ENCODE results near the gene EFCAB6. TPM values are rescaled to one million over a fixed set of nuclear protein-coding genes. Genes with fewer than 3 reads are reported as not detected.

EFCAB6 gene
- total RNA-seq, 1 experiment from 2014 or later: 2.5 TPM

DNA sequence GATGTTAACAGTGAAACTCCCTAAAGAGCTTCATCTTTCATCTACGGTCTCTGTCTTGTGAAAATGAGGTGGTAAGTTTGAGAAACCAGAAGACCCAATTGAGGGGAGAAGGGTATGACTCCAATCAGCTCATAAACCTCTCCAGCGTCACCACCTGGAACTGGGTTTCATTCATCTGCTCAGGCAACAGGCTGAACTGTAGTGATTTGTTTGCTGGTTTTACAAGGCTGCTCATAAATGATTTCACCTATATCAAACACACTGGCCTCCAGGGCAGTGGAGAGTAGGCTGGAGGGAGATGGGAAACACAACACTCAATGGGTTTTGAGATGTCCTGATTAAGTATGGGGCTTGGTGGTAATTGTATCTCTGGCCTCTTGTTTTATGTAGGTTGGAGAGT lies 79.0 kb downstream of the EFCAB6 start:
- no peak for TF ChIP-seq EZH2 (IDR thresholded peaks at IDR 0.05; ENCODE audit: low read depth)
- ChIA-PET POLR2A (ENCODE audit: unreplicated experiment) (no interaction called here), CTCF (no interaction called here)
- H3K9me3 ChIP-seq (ENCODE audit: insufficient read depth, low read depth): no peaks in the 10 kb centered on the region; the same call in 1 of the 2 replicates
- no peaks in the 10 kb centered on the region for H3K9me2 ChIP-seq (ENCODE audit: insufficient read depth)
- peaks cover 5% of the 10 kb centered on the region for H3F3A ChIP-seq (ENCODE audit: insufficient read depth, low read depth)
- no peak overlapping the region for H2AFZ ChIP-seq
- no peaks in the 10 kb centered on the region for H3K4me1 ChIP-seq (replicated peaks; ENCODE audit: insufficient read depth)
- H3K27ac ChIP-seq: no peak overlapping the region
- no peak for DNase-seq
- H3K4me3 ChIP-seq: no peak overlapping the region
- H3K4me2 ChIP-seq: no peak overlapping the region
- no TSS peak for BruUV-seq (replicated peaks)
- intact Hi-C loops (cut with micrococcal nuclease; ENCODE audit: unreplicated experiment): no loop called here
- no peaks in the 10 kb centered on the region for H3K36me3 ChIP-seq (ENCODE audit: low read depth)
- peaks cover 91% of the 10 kb centered on the region for H3K27me3 ChIP-seq (ENCODE audit: insufficient read depth, low read depth)
- no peaks in the 10 kb centered on the region for H3K79me2 ChIP-seq (ENCODE audit: low read depth)
- no peaks in the 10 kb centered on the region for H4K20me1 ChIP-seq (ENCODE audit: insufficient read depth)

DNA sequence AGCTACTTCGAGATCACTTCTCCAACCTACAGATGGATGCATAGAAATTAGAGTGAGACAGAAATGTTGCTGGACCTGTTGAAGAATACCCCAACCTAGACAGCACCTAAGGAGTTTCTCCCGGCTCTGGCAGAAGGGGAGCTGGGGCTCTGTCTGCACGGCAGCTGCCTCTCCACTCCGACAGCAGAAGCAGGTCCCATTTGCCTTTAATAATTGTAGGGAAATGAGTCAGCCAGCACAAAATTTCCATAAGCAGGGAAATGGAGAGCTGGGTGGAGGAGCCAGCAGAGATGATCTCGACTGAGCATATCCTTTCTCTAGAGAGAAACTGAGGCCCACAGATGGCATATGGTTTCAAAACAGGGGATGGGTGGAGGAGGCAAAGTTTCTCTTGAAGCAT lies 80.1 kb downstream of the EFCAB6 start:
- Histone ChIP-seq H3K4me3 (no peak overlapping the region), H3K27me3 (ENCODE audit: insufficient read depth, low read depth) (peaks cover 80% of the 10 kb centered on the region), H3K9me3 (ENCODE audit: insufficient read depth, low read depth) (no peaks in the 10 kb centered on the region), H4K20me1 (ENCODE audit: insufficient read depth) (no peaks in the 10 kb centered on the region), H3K79me2 (ENCODE audit: low read depth) (no peaks in the 10 kb centered on the region), H3K4me1 (replicated peaks; ENCODE audit: insufficient read depth) (no peaks in the 10 kb centered on the region), H3K27ac (no peak overlapping the region), H3F3A (ENCODE audit: insufficient read depth, low read depth) (no peaks in the 10 kb centered on the region; the same call in 1 of the 2 replicates), H3K36me3 (ENCODE audit: low read depth) (no peaks in the 10 kb centered on the region), H3K4me2 (no peak overlapping the region), H2AFZ (no peak overlapping the region), H3K9me2 (ENCODE audit: insufficient read depth) (no peaks in the 10 kb centered on the region)
- TF ChIP-seq, protein P1, sequence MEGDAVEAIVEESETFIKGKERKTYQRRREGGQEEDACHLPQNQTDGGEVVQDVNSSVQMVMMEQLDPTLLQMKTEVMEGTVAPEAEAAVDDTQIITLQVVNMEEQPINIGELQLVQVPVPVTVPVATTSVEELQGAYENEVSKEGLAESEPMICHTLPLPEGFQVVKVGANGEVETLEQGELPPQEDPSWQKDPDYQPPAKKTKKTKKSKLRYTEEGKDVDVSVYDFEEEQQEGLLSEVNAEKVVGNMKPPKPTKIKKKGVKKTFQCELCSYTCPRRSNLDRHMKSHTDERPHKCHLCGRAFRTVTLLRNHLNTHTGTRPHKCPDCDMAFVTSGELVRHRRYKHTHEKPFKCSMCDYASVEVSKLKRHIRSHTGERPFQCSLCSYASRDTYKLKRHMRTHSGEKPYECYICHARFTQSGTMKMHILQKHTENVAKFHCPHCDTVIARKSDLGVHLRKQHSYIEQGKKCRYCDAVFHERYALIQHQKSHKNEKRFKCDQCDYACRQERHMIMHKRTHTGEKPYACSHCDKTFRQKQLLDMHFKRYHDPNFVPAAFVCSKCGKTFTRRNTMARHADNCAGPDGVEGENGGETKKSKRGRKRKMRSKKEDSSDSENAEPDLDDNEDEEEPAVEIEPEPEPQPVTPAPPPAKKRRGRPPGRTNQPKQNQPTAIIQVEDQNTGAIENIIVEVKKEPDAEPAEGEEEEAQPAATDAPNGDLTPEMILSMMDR (conservative IDR thresholded peaks at IDR 0.05): no peak
- DNase-seq: no peak
- ChIA-PET CTCF (no interaction called here), POLR2A (ENCODE audit: unreplicated experiment) (no interaction called here)
- intact Hi-C loops (cut with micrococcal nuclease; ENCODE audit: unreplicated experiment): no loop called here
- BruUV-seq (replicated peaks): no TSS peak

DNA sequence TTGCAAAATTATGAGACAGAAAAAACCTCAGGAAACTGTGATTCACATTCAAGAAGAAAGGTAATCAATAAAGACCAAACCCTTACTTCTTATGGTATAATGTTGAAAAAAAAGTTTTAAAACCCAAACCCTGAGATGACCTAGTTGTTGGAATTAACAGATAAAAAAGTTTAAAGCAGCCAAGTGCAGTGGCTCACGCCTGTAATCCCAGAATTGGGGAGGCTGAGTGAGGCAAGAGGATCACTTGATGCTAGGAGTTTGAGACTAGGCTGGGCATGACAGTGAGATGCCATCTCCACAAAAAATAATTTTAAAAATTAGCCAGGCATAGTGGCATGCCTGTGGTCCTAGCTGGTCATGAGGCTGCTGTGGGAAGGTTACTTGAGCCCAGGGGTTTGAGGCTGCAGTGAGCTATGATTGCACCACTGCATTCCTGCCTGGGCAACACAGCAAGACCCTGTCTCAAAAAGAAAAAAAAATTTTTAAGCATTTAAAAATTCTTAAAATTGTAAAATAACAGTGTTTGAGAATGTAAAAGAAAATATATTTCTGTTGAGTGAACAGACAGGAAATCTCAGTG lies 85.1 kb downstream of the EFCAB6 start:
- Histone ChIP-seq H3F3A (ENCODE audit: insufficient read depth, low read depth) (no peaks in the 10 kb centered on the region), H3K27me3 (ENCODE audit: insufficient read depth, low read depth) (peaks cover 68% of the 10 kb centered on the region), H3K4me2 (no peak overlapping the region), H3K36me3 (ENCODE audit: low read depth) (no peaks in the 10 kb centered on the region), H3K27ac (no peak overlapping the region), H4K20me1 (ENCODE audit: insufficient read depth) (no peaks in the 10 kb centered on the region), H3K9me3 (ENCODE audit: insufficient read depth, low read depth) (no peaks in the 10 kb centered on the region), H2AFZ (no peak overlapping the region), H3K4me1 (replicated peaks; ENCODE audit: insufficient read depth) (no peaks in the 10 kb centered on the region), H3K79me2 (ENCODE audit: low read depth) (no peaks in the 10 kb centered on the region), H3K4me3 (no peak overlapping the region), H3K9me2 (ENCODE audit: insufficient read depth) (no peaks in the 10 kb centered on the region)
- no peak for TF ChIP-seq EZH2 (IDR thresholded peaks at IDR 0.05; ENCODE audit: low read depth)
- TF ChIP-seq, protein P1 (conservative IDR thresholded peaks at IDR 0.05): no peak
- DNase-seq: no peak
- CTCF ChIA-PET: no interaction called here
- no TSS peak for BruUV-seq (replicated peaks)
- intact Hi-C loops (cut with micrococcal nuclease; ENCODE audit: unreplicated experiment): no loop called here
- POLR2A ChIA-PET (ENCODE audit: unreplicated experiment): no interaction called here

- TF ChIP-seq, protein P1 (conservative IDR thresholded peaks at IDR 0.05): no peak
- TF ChIP-seq EZH2 (IDR thresholded peaks at IDR 0.05; ENCODE audit: low read depth): no peak
- ChIA-PET POLR2A (ENCODE audit: unreplicated experiment) (no interaction called here), CTCF (no interaction called here)
- H3K27me3 ChIP-seq (ENCODE audit: insufficient read depth, low read depth): peaks cover 68% of the 10 kb centered on the region
- no peaks in the 10 kb centered on the region for H3K4me1 ChIP-seq (replicated peaks; ENCODE audit: insufficient read depth)
- H2AFZ ChIP-seq: no peak overlapping the region
- no peaks in the 10 kb centered on the region for H3K9me3 ChIP-seq (ENCODE audit: insufficient read depth, low read depth)
- H3K4me3 ChIP-seq: no peak overlapping the region
- no TSS peak for BruUV-seq (replicated peaks)
- H3K4me2 ChIP-seq: no peak overlapping the region
- H4K20me1 ChIP-seq (ENCODE audit: insufficient read depth): no peaks in the 10 kb centered on the region
- intact Hi-C loops (cut with micrococcal nuclease; ENCODE audit: unreplicated experiment): no loop called here
- no peaks in the 10 kb centered on the region for H3K36me3 ChIP-seq (ENCODE audit: low read depth)
- no peaks in the 10 kb centered on the region for H3K79me2 ChIP-seq (ENCODE audit: low read depth)
- no peaks in the 10 kb centered on the region for H3K9me2 ChIP-seq (ENCODE audit: insufficient read depth)
- no peaks in the 10 kb centered on the region for H3F3A ChIP-seq (ENCODE audit: insufficient read depth, low read depth)
- no peak for DNase-seq
- no peak overlapping the region for H3K27ac ChIP-seq
Measured at GRCh38 chr22:43726322-43726721, 85.8 kb downstream of the EFCAB6 start.

Measured in PC-9 (cell line).